WTC11 (cell line): ENCODE data around the gene DLG1. TPM values are rescaled to one million over a fixed set of nuclear protein-coding genes. Genes with fewer than 3 reads are reported as not detected.

ENCODE experiments used
- ATAC-seq: fragments of 200-7000 bp; cut with Tn5 transposase; 2 replicates; pipeline ENCODE4 v1.10.0; 2021; ENCODE audit warnings: mild to moderate bottlenecking, moderate library complexity
- CTCF ChIA-PET: fragments of 300-600 bp; sonication (Branson Sonifier 250); formaldehyde crosslinking; loops from one replicate; lab custom pipeline; 2021; ENCODE audit warnings: antibody characterized with exemption; lab: Charles Lee
- POLR2A ChIA-PET: fragments of 350-600 bp; sonication (Branson Sonifier 250); formaldehyde crosslinking; loops from one replicate; lab custom pipeline; 2021; ENCODE audit warnings: antibody characterized with exemption; lab: Charles Lee
- DNase-seq: peaks from one replicate; pipeline ENCODE4 v3.0.0; 2021; ENCODE audit warnings: low spot score
- H3K27ac Mint-ChIP-seq: 2 replicates; pipeline ENCODE4 v1.8.0; 2021; ENCODE audit warnings: mixed read lengths
- H3K27me3 Mint-ChIP-seq: 2 replicates; pipeline ENCODE4 v1.8.0; 2021; ENCODE audit warnings: low read depth, mild to moderate bottlenecking, moderate library complexity, mixed read lengths
- H3K36me3 Mint-ChIP-seq: 2 replicates; pipeline ENCODE4 v1.8.0; 2021; ENCODE audit warnings: mixed read lengths
- H3K4me1 Mint-ChIP-seq: 2 replicates; pipeline ENCODE4 v1.8.0; 2022; ENCODE audit warnings: mixed read lengths
- H3K4me3 Mint-ChIP-seq: 2 replicates; pipeline ENCODE4 v1.8.0; 2021; ENCODE audit warnings: mild to moderate bottlenecking, moderate library complexity, mixed read lengths
- H3K9me3 Mint-ChIP-seq: 2 replicates; pipeline ENCODE4 v1.8.0; 2021; ENCODE audit warnings: mixed read lengths
- ATF1 ChIP-seq: sonication (generic); formaldehyde crosslinking; IDR thresholded peaks from 2 replicates; pipeline ENCODE4 v1.8.1; 2023; ENCODE audit warnings: mild to moderate bottlenecking, moderate library complexity, missing genetic modification reagents
- ATF6 ChIP-seq: sonication (generic); formaldehyde crosslinking; IDR thresholded peaks from 2 replicates; pipeline ENCODE4 v1.8.1; 2023; ENCODE audit warnings: mild to moderate bottlenecking, missing genetic modification reagents
- CREM ChIP-seq: sonication (generic); formaldehyde crosslinking; IDR thresholded peaks from 2 replicates; pipeline ENCODE4 v1.8.1; 2022; ENCODE audit warnings: mild to moderate bottlenecking, missing genetic modification reagents, moderate library complexity
- ELF4 ChIP-seq: sonication (generic); formaldehyde crosslinking; IDR thresholded peaks from 2 replicates; pipeline ENCODE4 v1.8.1; 2022; ENCODE audit warnings: low read depth, mild to moderate bottlenecking, moderate library complexity, missing genetic modification reagents
- EMX1 ChIP-seq: fragments of 250-450 bp; sonication (Bioruptor Pico); IDR thresholded peaks from 2 replicates; pipeline ENCODE4 v1.8.0; 2021; ENCODE audit warnings: mild to moderate bottlenecking
- ESRRA ChIP-seq: sonication (generic); formaldehyde crosslinking; IDR thresholded peaks from 2 replicates; pipeline ENCODE4 v1.8.1; 2022; ENCODE audit warnings: mild to moderate bottlenecking, missing genetic modification reagents, borderline replicate concordance
- FOXK1 ChIP-seq: sonication (generic); formaldehyde crosslinking; IDR thresholded peaks from 2 replicates; pipeline ENCODE4 v1.8.0; 2022; ENCODE audit warnings: mild to moderate bottlenecking, moderate library complexity, missing genetic modification reagents
- GABPB1 ChIP-seq: sonication (generic); formaldehyde crosslinking; IDR thresholded peaks from 2 replicates; pipeline ENCODE4 v1.8.1; 2023; ENCODE audit warnings: mild to moderate bottlenecking, missing genetic modification reagents
- HMGA2 ChIP-seq: fragments of 250-450 bp; sonication (Bioruptor Pico); IDR thresholded peaks from 2 replicates; pipeline ENCODE4 v1.4.0; 2021; ENCODE audit warnings: mild to moderate bottlenecking, moderate library complexity
- NR1H2 ChIP-seq: sonication (generic); formaldehyde crosslinking; IDR thresholded peaks from 2 replicates; pipeline ENCODE4 v1.9.0; 2021; ENCODE audit warnings: mild to moderate bottlenecking, moderate library complexity, missing genetic modification reagents
- NR3C1 ChIP-seq: sonication (generic); formaldehyde crosslinking; conservative IDR thresholded peaks from 2 replicates; pipeline ENCODE4 v1.8.1; 2023; ENCODE audit warnings: low read depth, mild to moderate bottlenecking, missing genetic modification reagents
- OVOL2 ChIP-seq: fragments of 250-450 bp; sonication (Bioruptor Pico); IDR thresholded peaks from 2 replicates; pipeline ENCODE4 v1.9.0; 2021; ENCODE audit warnings: mild to moderate bottlenecking, borderline replicate concordance
- RORB ChIP-seq: fragments of 250-450 bp; sonication (Bioruptor Pico); IDR thresholded peaks from 2 replicates; pipeline ENCODE4 v1.9.0; 2021; ENCODE audit warnings: mild to moderate bottlenecking
- SMAD3 ChIP-seq: sonication (generic); formaldehyde crosslinking; IDR thresholded peaks from 2 replicates; pipeline ENCODE4 v1.8.0; 2022; ENCODE audit warnings: missing genetic modification reagents, mild to moderate bottlenecking, borderline replicate concordance
- SMAD4 ChIP-seq: sonication (generic); formaldehyde crosslinking; IDR thresholded peaks from 2 replicates; pipeline ENCODE4 v1.8.0; 2022; ENCODE audit warnings: mild to moderate bottlenecking, missing genetic modification reagents
- SOX15 ChIP-seq: fragments of 250-450 bp; sonication (Bioruptor Pico); IDR thresholded peaks from 2 replicates; pipeline ENCODE4 v1.9.0; 2021; ENCODE audit warnings: mild to moderate bottlenecking
- TEAD1 ChIP-seq: sonication (generic); formaldehyde crosslinking; IDR thresholded peaks from 2 replicates; pipeline ENCODE4 v1.8.0; 2022; ENCODE audit warnings: mild to moderate bottlenecking, missing genetic modification reagents
- TEAD4 ChIP-seq: sonication (generic); formaldehyde crosslinking; IDR thresholded peaks from 2 replicates; pipeline ENCODE4 v1.8.0; 2022; ENCODE audit warnings: mild to moderate bottlenecking, missing genetic modification reagents
- ZNF138 ChIP-seq: sonication (generic); formaldehyde crosslinking; conservative IDR thresholded peaks from 2 replicates; pipeline ENCODE4 v1.8.1; 2022; ENCODE audit warnings: mild to moderate bottlenecking, moderate library complexity, missing genetic modification reagents
- ZNF219 ChIP-seq: sonication (generic); formaldehyde crosslinking; IDR thresholded peaks from 2 replicates; pipeline ENCODE4 v1.8.0; 2023; ENCODE audit warnings: missing genetic modification reagents, mild to moderate bottlenecking, borderline replicate concordance
- ZNF232 ChIP-seq: sonication (generic); formaldehyde crosslinking; IDR thresholded peaks from 2 replicates; pipeline ENCODE4 v1.8.0; 2022; ENCODE audit warnings: mild to moderate bottlenecking, missing genetic modification reagents
- ZNF423 ChIP-seq: fragments of 250-450 bp; sonication (Bioruptor Pico); IDR thresholded peaks from 2 replicates; pipeline ENCODE4 v2.1.2; 2022; ENCODE audit warnings: mild to moderate bottlenecking, moderate library complexity
- total RNA-seq: library from RNA; stranded (reverse); gene quantifications from 3 replicates; pipeline ENCODE4 v1.2.3, GENCODE V29; 2021
- TF ChIP-seq, protein P1 (sequence below): sonication (generic); formaldehyde crosslinking; IDR thresholded peaks from 2 replicates; pipeline ENCODE4 v1.8.0; 2022; ENCODE audit warnings: mild to moderate bottlenecking, missing genetic modification reagents
- TF ChIP-seq, protein P2 (sequence below): sonication (generic); formaldehyde crosslinking; conservative IDR thresholded peaks from 2 replicates; pipeline ENCODE4 v1.8.1; 2022; ENCODE audit warnings: mild to moderate bottlenecking, missing genetic modification reagents
- TF ChIP-seq, protein P3 (sequence below): sonication (generic); formaldehyde crosslinking; IDR thresholded peaks from 2 replicates; pipeline ENCODE4 v1.8.1; 2022; ENCODE audit warnings: missing genetic modification reagents, borderline replicate concordance
- TF ChIP-seq, protein P4 (sequence below): sonication (generic); formaldehyde crosslinking; IDR thresholded peaks from 2 replicates; pipeline ENCODE4 v1.8.0; 2023; ENCODE audit warnings: missing genetic modification reagents
- TF ChIP-seq, protein P5 (sequence below): fragments of 250-450 bp; sonication (Bioruptor Pico); IDR thresholded peaks from 2 replicates; pipeline ENCODE4 v1.9.0; 2021; ENCODE audit warnings: mild to moderate bottlenecking
- TF ChIP-seq, protein P6 (sequence below): sonication (generic); formaldehyde crosslinking; conservative IDR thresholded peaks from 2 replicates; pipeline ENCODE4 v1.8.1; 2023; ENCODE audit warnings: mild to moderate bottlenecking, low read depth, missing genetic modification reagents, moderate library complexity
- TF ChIP-seq, protein P7 (sequence below): sonication (generic); formaldehyde crosslinking; IDR thresholded peaks from 2 replicates; pipeline ENCODE4 v1.8.0; 2022; ENCODE audit warnings: mild to moderate bottlenecking, missing genetic modification reagents

Gene DLG1
- total RNA-seq, 1 experiment from 2014 or later = 81.1 TPM

- no peaks in the 10 kb centered on the region for H3K36me3 Mint-ChIP-seq
- DNase-seq (no peak), ATAC-seq (no peak)
- 0 out of 2 replicates have a peak, but pooled peaks cover 2% of the 10 kb centered on the region for H3K4me1 Mint-ChIP-seq
- TF ChIP-seq TEAD1 (CRISPR knock-in tag) (no peak), SMAD4 (no peak), SMAD3 (CRISPR knock-in tag) (no peak), NR1H2 (CRISPR knock-in tag) (no peak), CREM (CRISPR knock-in tag) (no peak), TEAD4 (no peak), ZNF423 (no peak), ZNF138 (CRISPR knock-in tag) (no peak), NR3C1 (no peak), FOXK1 (no peak), ESRRA (CRISPR knock-in tag) (no peak), EMX1 (CRISPR knock-in tag) (no peak), ELF4 (CRISPR knock-in tag) (no peak), ZNF232 (no peak)
- TF ChIP-seq, protein P1, sequence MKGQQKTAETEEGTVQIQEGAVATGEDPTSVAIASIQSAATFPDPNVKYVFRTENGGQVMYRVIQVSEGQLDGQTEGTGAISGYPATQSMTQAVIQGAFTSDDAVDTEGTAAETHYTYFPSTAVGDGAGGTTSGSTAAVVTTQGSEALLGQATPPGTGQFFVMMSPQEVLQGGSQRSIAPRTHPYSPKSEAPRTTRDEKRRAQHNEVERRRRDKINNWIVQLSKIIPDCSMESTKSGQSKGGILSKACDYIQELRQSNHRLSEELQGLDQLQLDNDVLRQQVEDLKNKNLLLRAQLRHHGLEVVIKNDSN (CRISPR knock-in tag) = no peak
- TF ChIP-seq, protein P2, sequence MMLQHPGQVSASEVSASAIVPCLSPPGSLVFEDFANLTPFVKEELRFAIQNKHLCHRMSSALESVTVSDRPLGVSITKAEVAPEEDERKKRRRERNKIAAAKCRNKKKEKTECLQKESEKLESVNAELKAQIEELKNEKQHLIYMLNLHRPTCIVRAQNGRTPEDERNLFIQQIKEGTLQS (CRISPR knock-in tag) = no peak
- TF ChIP-seq, protein P3, sequence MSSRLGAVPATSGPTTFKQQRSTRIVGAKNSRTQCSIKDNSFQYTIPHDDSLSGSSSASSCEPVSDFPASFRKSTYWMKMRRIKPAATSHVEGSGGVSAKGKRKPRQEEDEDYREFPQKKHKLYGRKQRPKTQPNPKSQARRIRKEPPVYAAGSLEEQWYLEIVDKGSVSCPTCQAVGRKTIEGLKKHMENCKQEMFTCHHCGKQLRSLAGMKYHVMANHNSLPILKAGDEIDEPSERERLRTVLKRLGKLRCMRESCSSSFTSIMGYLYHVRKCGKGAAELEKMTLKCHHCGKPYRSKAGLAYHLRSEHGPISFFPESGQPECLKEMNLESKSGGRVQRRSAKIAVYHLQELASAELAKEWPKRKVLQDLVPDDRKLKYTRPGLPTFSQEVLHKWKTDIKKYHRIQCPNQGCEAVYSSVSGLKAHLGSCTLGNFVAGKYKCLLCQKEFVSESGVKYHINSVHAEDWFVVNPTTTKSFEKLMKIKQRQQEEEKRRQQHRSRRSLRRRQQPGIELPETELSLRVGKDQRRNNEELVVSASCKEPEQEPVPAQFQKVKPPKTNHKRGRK (CRISPR knock-in tag) = no peak
- TF ChIP-seq, protein P4, sequence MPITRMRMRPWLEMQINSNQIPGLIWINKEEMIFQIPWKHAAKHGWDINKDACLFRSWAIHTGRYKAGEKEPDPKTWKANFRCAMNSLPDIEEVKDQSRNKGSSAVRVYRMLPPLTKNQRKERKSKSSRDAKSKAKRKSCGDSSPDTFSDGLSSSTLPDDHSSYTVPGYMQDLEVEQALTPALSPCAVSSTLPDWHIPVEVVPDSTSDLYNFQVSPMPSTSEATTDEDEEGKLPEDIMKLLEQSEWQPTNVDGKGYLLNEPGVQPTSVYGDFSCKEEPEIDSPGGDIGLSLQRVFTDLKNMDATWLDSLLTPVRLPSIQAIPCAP (CRISPR knock-in tag) = no peak
- TF ChIP-seq, protein P5, sequence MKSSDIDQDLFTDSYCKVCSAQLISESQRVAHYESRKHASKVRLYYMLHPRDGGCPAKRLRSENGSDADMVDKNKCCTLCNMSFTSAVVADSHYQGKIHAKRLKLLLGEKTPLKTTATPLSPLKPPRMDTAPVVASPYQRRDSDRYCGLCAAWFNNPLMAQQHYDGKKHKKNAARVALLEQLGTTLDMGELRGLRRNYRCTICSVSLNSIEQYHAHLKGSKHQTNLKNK (CRISPR knock-in tag) = no peak
- H3K9me3 Mint-ChIP-seq = no peaks in the 10 kb centered on the region
- H3K27ac Mint-ChIP-seq = no peak overlapping the region
- no peaks in the 10 kb centered on the region; the same call in 1 of the 2 replicates for H3K27me3 Mint-ChIP-seq
- POLR2A ChIA-PET = no interaction called here
- no peak overlapping the region for H3K4me3 Mint-ChIP-seq
- CTCF ChIA-PET = interaction anchor here (0.7 kb wide), 1 partner anchor 35 kb away, joined by 3 read pairs; no protein-coding TSS in a partner anchor
Measured at GRCh38 chr3:196995027-196995426, 303.4 kb downstream of the DLG1 start.

GRCh38 chr3:196994056-196994455 is 304.4 kb downstream of the DLG1 start:
- no peak overlapping the region for H3K4me3 Mint-ChIP-seq
- H3K36me3 Mint-ChIP-seq = no peaks in the 10 kb centered on the region
- H3K9me3 Mint-ChIP-seq = no peaks in the 10 kb centered on the region
- ATAC-seq (no peak), DNase-seq (no peak)
- CTCF ChIA-PET = interaction anchor here (0.6 kb wide), 1 partner anchor 8 kb away, joined by 3 read pairs; no protein-coding TSS in a partner anchor
- H3K27ac Mint-ChIP-seq = no peak overlapping the region
- 0 out of 2 replicates have a peak, but pooled peaks cover 2% of the 10 kb centered on the region for H3K4me1 Mint-ChIP-seq
- POLR2A ChIA-PET = no interaction called here
- no peaks in the 10 kb centered on the region; the same call in 1 of the 2 replicates for H3K27me3 Mint-ChIP-seq
- TF ChIP-seq RORB (CRISPR knock-in tag) = no peak
- TF ChIP-seq HMGA2 (CRISPR knock-in tag) = no peak
- no peak for TF ChIP-seq OVOL2 (CRISPR knock-in tag)
- no peak for TF ChIP-seq ATF6 (CRISPR knock-in tag)
- TF ChIP-seq GABPB1 (CRISPR knock-in tag) = no peak
- no peak for TF ChIP-seq ZNF232
- TF ChIP-seq ZNF219 (CRISPR knock-in tag) = no peak
- TF ChIP-seq ATF1 (CRISPR knock-in tag) = no peak
- TF ChIP-seq, protein P6, sequence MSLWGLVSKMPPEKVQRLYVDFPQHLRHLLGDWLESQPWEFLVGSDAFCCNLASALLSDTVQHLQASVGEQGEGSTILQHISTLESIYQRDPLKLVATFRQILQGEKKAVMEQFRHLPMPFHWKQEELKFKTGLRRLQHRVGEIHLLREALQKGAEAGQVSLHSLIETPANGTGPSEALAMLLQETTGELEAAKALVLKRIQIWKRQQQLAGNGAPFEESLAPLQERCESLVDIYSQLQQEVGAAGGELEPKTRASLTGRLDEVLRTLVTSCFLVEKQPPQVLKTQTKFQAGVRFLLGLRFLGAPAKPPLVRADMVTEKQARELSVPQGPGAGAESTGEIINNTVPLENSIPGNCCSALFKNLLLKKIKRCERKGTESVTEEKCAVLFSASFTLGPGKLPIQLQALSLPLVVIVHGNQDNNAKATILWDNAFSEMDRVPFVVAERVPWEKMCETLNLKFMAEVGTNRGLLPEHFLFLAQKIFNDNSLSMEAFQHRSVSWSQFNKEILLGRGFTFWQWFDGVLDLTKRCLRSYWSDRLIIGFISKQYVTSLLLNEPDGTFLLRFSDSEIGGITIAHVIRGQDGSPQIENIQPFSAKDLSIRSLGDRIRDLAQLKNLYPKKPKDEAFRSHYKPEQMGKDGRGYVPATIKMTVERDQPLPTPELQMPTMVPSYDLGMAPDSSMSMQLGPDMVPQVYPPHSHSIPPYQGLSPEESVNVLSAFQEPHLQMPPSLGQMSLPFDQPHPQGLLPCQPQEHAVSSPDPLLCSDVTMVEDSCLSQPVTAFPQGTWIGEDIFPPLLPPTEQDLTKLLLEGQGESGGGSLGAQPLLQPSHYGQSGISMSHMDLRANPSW (CRISPR knock-in tag) = no peak
- TF ChIP-seq, protein P7, sequence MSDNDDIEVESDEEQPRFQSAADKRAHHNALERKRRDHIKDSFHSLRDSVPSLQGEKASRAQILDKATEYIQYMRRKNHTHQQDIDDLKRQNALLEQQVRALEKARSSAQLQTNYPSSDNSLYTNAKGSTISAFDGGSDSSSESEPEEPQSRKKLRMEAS (CRISPR knock-in tag) = no peak
- TF ChIP-seq SOX15 = no peak
